ENCODE data around the gene APC2.

Gene APC2

GRCh38 chr19:1486720-1487575 lies 37.0 kb downstream of the APC2 start:
- Histone ChIP-seq H3K9me3 (ENCODE audit: control insufficient read depth, low read depth, low read length) (no peaks in the 10 kb centered on the region), H3K27ac (ENCODE audit: low read length) (no peak overlapping the region), H3K4me1 (ENCODE audit: control insufficient read depth, low read depth, low read length) (no peaks in the 10 kb centered on the region), H3K4me3 (ENCODE audit: low read length) (no peak overlapping the region), H3K27me3 (ENCODE audit: control insufficient read depth, insufficient read depth, low read length) (peaks cover 9% of the 10 kb centered on the region), H3K36me3 (ENCODE audit: control insufficient read depth, low read depth, low read length) (no peaks in the 10 kb centered on the region), H3K9ac (ENCODE audit: low read length) (no peak overlapping the region)

- H3K27me3 ChIP-seq (ENCODE audit: control insufficient read depth, insufficient read depth, low read length) = peaks cover 17% of the 10 kb centered on the region
- no peaks in the 10 kb centered on the region for H3K36me3 ChIP-seq (ENCODE audit: control insufficient read depth, low read depth, low read length)
- no peak overlapping the region for H3K4me3 ChIP-seq (ENCODE audit: low read length)
- H3K4me1 ChIP-seq (ENCODE audit: control insufficient read depth, low read depth, low read length) = no peaks in the 10 kb centered on the region
- H3K9ac ChIP-seq (ENCODE audit: low read length) = no peak overlapping the region
- H3K27ac ChIP-seq (ENCODE audit: low read length) = no peak overlapping the region
- H3K9me3 ChIP-seq (ENCODE audit: control insufficient read depth, low read depth, low read length) = no peaks in the 10 kb centered on the region
These were observed 37.8 kb downstream of the APC2 start for GRCh38 chr19:1487576-1488281.

- no peaks in the 10 kb centered on the region for H3K36me3 ChIP-seq (ENCODE audit: control insufficient read depth, low read depth, low read length)
- no peak overlapping the region for H3K27ac ChIP-seq (ENCODE audit: low read length)
- H3K9me3 ChIP-seq (ENCODE audit: control insufficient read depth, low read depth, low read length) = no peaks in the 10 kb centered on the region
- no peaks in the 10 kb centered on the region for H3K4me1 ChIP-seq (ENCODE audit: control insufficient read depth, low read depth, low read length)
- H3K4me3 ChIP-seq (ENCODE audit: low read length) = no peak overlapping the region
- H3K27me3 ChIP-seq (ENCODE audit: control insufficient read depth, insufficient read depth, low read length) = peaks cover 22% of the 10 kb centered on the region
- no peak overlapping the region for H3K9ac ChIP-seq (ENCODE audit: low read length)
These were observed 38.3 kb downstream of the APC2 start for GRCh38 chr19:1488282-1488601.

DNA sequence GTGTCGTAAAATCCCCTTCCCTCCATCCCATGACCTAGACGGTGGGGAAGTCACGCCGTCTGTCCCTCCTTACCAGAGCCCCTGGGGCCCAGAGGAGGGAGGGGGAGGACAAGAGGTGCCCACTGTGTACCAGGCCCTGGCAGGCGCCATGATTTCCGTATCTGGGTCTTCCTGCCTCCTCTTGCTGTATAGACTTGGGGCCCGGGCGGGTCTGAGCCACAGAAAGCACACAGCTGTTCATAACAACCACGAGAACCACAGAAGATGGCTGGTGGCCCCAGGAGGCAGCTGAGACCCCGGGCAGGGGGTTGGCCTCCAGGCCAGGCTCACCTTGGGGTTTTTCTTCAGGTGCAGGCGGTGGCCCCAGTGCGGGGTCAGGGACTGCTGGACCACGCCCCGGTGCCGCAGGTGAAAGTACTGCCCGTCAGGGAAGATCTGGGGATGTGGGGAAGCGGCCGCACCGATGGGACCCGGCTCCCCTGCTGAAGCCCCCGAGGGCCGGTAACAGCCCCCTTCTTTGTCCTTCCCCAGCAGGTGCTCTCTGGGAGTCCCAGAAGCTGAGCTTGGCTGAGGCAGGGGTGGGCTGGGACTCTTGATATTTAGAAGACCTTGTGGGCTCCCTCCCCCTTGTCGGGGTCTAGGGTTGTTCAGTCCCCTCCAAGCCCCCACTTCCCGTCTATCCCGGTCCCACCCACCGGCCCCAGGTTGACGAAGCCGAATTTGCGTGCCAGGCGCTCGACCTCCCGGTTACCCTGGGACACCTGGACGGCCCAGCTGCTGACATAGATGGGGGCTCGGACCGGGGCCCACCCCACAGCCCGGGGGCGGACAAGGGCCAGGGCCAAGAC lies 39.8 kb downstream of the APC2 start:
- peak overlapping the region; percentile 44 for H3K9ac ChIP-seq (ENCODE audit: low read length)
- H3K27ac ChIP-seq (ENCODE audit: low read length) = no peak overlapping the region
- no peaks in the 10 kb centered on the region for H3K4me1 ChIP-seq (ENCODE audit: control insufficient read depth, low read depth, low read length)
- peaks cover 22% of the 10 kb centered on the region for H3K27me3 ChIP-seq (ENCODE audit: control insufficient read depth, insufficient read depth, low read length)
- no peaks in the 10 kb centered on the region for H3K9me3 ChIP-seq (ENCODE audit: control insufficient read depth, low read depth, low read length)
- no peaks in the 10 kb centered on the region for H3K36me3 ChIP-seq (ENCODE audit: control insufficient read depth, low read depth, low read length)
- H3K4me3 ChIP-seq (ENCODE audit: low read length) = peak overlapping the region; percentile 70

DNA sequence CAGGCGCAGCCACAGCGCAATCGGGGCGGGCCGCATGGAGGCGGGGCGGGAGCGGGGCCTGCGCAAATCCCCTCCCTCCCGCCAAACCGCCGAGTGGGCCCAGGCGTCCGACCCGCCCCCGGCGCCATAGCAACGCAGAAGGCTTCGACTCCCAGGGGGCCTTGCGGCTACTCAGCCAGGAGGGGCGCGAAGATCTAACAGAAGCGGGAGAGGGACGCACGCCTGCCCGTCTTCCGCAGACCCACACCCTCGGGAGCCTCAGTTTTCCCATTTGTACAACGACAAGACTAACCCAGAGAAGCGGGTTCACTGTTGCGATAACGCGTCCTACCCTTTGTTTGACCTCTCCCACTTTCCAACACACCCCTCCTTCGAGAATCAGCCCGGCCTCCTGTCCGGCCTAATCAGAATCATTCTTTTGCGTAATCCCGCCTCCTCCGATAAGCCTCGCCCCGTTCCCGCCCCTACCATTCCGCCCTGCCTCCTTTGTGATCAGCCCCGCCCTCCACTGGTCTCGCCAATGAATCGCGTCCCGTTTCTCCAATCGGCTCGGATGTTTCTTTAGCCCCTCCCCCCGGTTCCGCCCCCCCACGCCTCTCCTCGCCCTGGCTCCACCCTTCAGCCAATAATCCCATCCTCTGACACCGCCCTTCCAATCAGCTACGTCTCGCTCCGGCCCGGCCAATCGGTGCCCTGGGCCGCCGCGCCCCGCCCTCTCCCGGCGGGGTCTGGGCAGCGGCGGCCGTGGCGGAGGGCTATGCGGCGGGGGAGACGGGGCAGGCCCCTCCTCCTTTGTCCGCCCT lies 40.6 kb downstream of the APC2 start, which contains the start of gene PCSK4:
PCSK4 (minus strand) TSS at position 40 of the 803 bp plus-strand sequence; CDS start at position 36, 4 bp downstream.
- peak within 1 kb of the TSS; percentile 44 for H3K9ac ChIP-seq (ENCODE audit: low read length)
- H3K9me3 ChIP-seq (ENCODE audit: control insufficient read depth, low read depth, low read length) = no peaks in the 10 kb centered on the region
- H3K4me1 ChIP-seq (ENCODE audit: control insufficient read depth, low read depth, low read length) = no peaks in the 10 kb centered on the region
- peak within 1 kb of the TSS; percentile 70 for H3K4me3 ChIP-seq (ENCODE audit: low read length)
- H3K36me3 ChIP-seq (ENCODE audit: control insufficient read depth, low read depth, low read length) = no peaks in the 10 kb centered on the region
- peak within 1 kb of the TSS; percentile 72 for H3K27ac ChIP-seq (ENCODE audit: low read length)
- peaks cover 22% of the 10 kb centered on the region for H3K27me3 ChIP-seq (ENCODE audit: control insufficient read depth, insufficient read depth, low read length)

GRCh38 chr19:1491114-1491848 lies 41.4 kb downstream of the APC2 start, which contains the start of gene REEP6:
Gene REEP6 (plus strand): TSS chr19:1491181. CDS start chr19:1491270, 89 bp downstream.
- Histone ChIP-seq H3K9ac (ENCODE audit: low read length) (peak within 1 kb of the TSS; percentile 44), H3K9me3 (ENCODE audit: control insufficient read depth, low read depth, low read length) (no peaks in the 10 kb centered on the region), H3K4me1 (ENCODE audit: control insufficient read depth, low read depth, low read length) (no peaks in the 10 kb centered on the region), H3K4me3 (ENCODE audit: low read length) (peak within 1 kb of the TSS; percentile 70), H3K27ac (ENCODE audit: low read length) (peak within 1 kb of the TSS; percentile 72), H3K27me3 (ENCODE audit: control insufficient read depth, insufficient read depth, low read length) (peaks cover 22% of the 10 kb centered on the region), H3K36me3 (ENCODE audit: control insufficient read depth, low read depth, low read length) (no peaks in the 10 kb centered on the region)

DNA sequence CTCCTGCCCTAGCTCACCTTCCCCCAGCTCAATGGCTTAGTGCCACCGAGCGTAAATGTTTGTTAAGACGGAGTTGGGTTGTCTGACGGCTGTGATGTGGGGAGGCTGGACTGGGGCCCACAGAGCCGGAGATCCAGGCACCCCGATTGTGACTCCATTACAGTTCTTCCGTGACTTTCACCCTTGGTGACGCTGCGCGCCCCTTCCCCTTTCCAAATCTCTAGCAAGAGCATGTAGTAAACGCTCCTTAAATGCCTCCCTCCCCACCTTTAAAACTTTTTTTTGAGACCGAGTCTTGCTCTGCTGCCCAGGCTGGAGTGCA lies 41.9 kb downstream of the APC2 start:
- no peaks in the 10 kb centered on the region for H3K36me3 ChIP-seq (ENCODE audit: control insufficient read depth, low read depth, low read length)
- H3K4me3 ChIP-seq (ENCODE audit: low read length) = peak overlapping the region; percentile 52
- peaks cover 22% of the 10 kb centered on the region for H3K27me3 ChIP-seq (ENCODE audit: control insufficient read depth, insufficient read depth, low read length)
- no peaks in the 10 kb centered on the region for H3K4me1 ChIP-seq (ENCODE audit: control insufficient read depth, low read depth, low read length)
- H3K9ac ChIP-seq (ENCODE audit: low read length) = no peak overlapping the region
- H3K27ac ChIP-seq (ENCODE audit: low read length) = no peak overlapping the region
- H3K9me3 ChIP-seq (ENCODE audit: control insufficient read depth, low read depth, low read length) = no peaks in the 10 kb centered on the region

DNA sequence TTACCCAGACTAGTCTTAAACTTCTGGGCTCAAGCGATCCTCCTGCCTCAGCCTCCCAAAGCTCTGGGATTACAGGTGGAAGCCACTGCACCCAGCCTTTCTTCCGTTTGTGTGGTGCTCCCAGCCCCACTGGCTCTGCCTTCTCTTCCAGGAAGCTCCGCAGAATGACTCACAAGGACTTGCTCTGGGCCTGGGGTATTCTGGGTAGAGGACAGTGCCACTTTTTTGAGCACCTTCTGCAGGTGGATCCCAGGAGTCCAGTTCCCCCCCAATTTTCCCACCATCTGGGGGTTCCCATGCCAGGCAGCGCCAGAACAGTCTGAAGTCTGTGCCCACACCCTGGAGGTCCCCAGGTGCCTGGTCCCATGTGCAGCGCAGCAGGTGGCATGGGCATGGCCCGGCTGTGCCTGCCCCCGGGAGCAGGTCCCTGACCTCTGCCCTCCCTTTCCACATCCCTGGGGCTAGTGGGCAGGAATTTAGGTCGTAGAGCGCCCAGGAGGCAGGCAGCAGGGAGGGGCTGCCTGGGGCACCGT lies 42.6 kb downstream of the APC2 start:
- no peaks in the 10 kb centered on the region for H3K4me1 ChIP-seq (ENCODE audit: control insufficient read depth, low read depth, low read length)
- no peak overlapping the region for H3K4me3 ChIP-seq (ENCODE audit: low read length)
- peaks cover 22% of the 10 kb centered on the region for H3K27me3 ChIP-seq (ENCODE audit: control insufficient read depth, insufficient read depth, low read length)
- no peak overlapping the region for H3K9ac ChIP-seq (ENCODE audit: low read length)
- no peaks in the 10 kb centered on the region for H3K36me3 ChIP-seq (ENCODE audit: control insufficient read depth, low read depth, low read length)
- no peak overlapping the region for H3K27ac ChIP-seq (ENCODE audit: low read length)
- H3K9me3 ChIP-seq (ENCODE audit: control insufficient read depth, low read depth, low read length) = no peaks in the 10 kb centered on the region

- H3K27ac ChIP-seq (ENCODE audit: low read length) = no peak overlapping the region
- no peak overlapping the region for H3K4me3 ChIP-seq (ENCODE audit: low read length)
- H3K4me1 ChIP-seq (ENCODE audit: control insufficient read depth, low read depth, low read length) = no peaks in the 10 kb centered on the region
- H3K9me3 ChIP-seq (ENCODE audit: control insufficient read depth, low read depth, low read length) = no peaks in the 10 kb centered on the region
- peaks cover 22% of the 10 kb centered on the region for H3K27me3 ChIP-seq (ENCODE audit: control insufficient read depth, insufficient read depth, low read length)
- no peaks in the 10 kb centered on the region for H3K36me3 ChIP-seq (ENCODE audit: control insufficient read depth, low read depth, low read length)
- H3K9ac ChIP-seq (ENCODE audit: low read length) = no peak overlapping the region
These were observed 44.3 kb downstream of the APC2 start for GRCh38 chr19:1494115-1494815.
